ENCODE results near the gene CYLD.

Gene CYLD

DNA sequence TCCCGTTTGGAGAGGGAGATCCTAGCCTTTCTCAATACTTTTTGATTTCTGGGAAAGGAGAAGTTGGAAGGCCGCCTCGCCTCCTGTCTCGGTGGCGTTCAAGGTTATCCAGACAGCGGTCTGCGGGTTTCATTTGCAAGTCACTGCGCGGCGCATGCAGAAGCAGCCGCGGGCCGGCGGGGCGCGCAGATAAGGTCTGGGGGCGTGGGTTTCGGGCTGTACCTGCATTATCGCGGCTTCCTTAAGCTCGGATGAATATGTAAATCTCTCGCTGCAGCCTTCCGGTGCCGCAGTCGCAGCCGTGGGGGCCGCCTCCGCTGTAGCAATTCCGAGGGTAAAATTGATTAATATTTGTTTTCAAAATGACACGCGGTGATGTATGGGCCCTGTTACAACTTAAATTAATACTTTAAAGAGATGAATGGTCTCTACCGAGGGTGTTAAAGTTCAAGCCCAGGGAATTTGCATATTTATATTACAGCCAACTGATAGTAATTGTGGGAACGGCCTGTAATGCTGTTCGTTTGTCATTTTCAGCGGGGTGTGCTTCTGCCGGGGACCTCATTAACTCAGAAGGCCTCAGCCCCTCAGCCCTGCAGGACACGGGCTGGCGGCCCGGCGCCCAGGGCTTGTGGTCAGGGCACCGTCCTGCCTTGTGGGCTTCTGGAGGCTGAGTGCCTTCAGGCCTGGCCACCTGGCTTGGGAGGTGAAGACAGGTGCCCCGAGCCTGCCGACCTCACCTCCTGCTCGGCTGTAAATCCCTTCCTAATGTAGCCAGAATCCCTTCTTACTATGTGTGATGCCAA lies 99.4 kb downstream of the CYLD start:
- H3K4me3 ChIP-seq (ENCODE audit: low read depth, low read length), result no peak overlapping the region

DNA sequence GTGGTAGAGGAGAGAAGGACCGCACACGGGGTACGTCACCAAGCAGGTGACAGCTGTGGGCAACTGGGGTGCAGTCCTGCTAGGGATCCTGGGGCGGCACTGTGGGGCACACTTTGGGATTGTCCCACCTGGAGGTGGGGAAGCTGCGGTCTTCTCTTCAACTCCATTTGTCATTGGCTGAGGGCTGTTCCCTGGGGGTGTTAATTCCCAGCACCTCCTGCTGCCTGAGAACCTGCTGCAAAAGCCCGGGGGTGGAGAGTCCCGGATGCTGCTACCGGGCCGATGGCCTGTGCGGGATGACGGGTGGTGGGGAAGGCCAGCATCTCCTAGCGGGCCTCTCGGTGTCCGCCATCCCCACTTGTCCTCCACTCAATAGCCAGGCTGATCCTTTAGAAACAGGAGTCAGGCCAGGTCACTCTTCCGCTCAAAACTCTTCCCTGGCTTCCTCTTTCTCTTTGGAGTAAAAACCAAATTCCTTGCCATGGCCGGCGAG lies 100.2 kb downstream of the CYLD start:
- H3K4me3 ChIP-seq (ENCODE audit: low read depth, low read length), result no peak overlapping the region

DNA sequence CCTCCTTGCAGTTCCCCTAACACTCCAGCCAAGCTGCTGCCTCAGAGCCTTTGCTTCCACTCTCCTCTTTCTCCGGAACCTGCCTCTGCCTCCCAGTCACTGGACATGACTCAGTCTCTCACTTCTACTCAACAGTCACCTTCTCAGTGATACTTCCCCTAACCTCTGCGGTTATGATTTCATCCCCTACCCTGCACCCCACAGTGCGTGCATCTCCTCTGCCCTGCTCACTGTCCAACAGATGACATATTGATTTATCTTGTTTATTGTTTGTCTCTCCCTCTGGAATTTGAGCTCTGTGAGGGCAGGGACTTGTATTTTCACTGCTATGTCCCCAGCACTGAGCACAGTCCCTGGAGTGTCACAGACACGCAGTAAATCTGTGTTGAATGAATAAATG lies 100.7 kb downstream of the CYLD start:
- no peak overlapping the region for H3K4me3 ChIP-seq (ENCODE audit: low read depth, low read length)

DNA sequence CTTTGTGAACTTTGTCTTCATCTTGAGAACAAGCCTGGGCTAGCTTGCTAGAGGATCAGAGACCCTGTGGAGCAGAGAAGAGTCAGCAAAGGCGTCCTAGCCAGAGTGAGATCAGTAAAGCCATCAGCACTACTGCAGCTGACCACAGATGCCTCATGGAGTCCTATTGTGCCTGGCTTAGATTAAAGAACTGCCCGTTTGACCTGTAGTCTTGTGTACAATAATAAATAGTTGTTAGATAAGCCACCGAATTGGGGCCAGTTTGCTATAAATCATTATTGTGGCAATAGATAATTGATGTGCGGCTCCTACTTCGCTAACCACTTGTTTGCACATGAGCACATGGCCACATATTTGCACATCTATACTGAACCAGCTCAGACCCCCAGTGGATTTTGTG lies 103.0 kb downstream of the CYLD start:
- H3K4me3 ChIP-seq (ENCODE audit: low read depth, low read length), result no peak overlapping the region

DNA sequence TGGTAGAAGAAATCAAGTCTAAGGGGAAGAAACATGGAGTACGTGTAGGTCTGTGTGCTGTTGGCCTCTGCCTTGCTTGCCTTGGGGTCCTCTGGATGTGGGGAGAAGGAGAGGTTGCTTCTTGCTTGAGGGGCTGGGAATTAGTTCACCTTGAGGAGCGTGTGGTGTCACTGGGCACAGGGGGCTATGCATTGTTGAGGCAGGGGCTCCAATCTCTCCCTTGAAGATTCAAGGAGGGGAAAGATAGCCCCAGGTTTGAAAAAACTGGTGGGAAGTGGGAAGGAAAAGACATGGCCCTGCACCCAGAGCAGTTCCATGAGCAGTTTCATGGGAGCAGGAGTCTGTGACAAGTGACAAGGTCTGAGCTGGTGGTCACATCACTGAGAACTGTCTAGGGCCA lies 103.4 kb downstream of the CYLD start:
- no peak overlapping the region for H3K4me3 ChIP-seq (ENCODE audit: low read depth, low read length)

DNA sequence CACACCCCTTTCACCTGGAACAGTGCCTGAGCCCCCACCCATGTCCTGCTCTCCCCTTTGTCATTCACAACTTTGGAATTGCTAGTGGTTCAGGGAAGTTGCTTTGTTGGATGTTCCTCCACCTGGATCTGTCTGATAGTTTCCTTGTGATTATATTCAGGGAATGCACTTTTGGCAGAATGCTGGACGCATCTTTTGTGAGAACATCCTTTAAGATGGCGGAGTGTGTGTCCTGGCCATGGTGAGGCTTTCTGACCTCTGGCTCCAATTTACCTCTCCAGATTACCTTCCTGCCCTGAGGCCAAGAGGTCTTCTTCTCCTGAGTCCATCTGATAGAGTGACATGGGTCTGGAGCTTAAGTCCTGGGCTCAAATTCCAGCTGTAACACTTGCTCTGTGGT lies 104.6 kb downstream of the CYLD start:
- no peak overlapping the region for H3K4me3 ChIP-seq (ENCODE audit: low read depth, low read length)

DNA sequence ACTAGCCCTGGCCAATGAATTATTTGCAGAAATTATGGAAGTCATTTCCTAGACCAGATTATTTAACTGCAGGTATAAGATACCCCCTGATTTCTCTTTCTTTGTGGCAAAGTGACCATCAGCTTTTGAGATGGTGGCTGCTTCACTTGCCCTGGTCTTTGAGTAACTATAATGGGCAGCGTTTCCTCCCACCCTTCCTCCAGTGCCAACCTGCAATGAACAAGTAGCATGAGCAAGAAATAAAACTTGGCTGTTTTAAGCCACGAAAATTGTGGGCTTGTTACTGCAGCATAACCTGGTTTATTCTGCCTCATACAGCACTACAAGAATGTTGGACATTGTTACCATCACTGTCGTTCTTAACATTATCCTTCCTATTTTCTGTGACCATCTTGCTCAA lies 105.3 kb downstream of the CYLD start:
- no peak overlapping the region for H3K4me3 ChIP-seq (ENCODE audit: low read depth, low read length)

DNA sequence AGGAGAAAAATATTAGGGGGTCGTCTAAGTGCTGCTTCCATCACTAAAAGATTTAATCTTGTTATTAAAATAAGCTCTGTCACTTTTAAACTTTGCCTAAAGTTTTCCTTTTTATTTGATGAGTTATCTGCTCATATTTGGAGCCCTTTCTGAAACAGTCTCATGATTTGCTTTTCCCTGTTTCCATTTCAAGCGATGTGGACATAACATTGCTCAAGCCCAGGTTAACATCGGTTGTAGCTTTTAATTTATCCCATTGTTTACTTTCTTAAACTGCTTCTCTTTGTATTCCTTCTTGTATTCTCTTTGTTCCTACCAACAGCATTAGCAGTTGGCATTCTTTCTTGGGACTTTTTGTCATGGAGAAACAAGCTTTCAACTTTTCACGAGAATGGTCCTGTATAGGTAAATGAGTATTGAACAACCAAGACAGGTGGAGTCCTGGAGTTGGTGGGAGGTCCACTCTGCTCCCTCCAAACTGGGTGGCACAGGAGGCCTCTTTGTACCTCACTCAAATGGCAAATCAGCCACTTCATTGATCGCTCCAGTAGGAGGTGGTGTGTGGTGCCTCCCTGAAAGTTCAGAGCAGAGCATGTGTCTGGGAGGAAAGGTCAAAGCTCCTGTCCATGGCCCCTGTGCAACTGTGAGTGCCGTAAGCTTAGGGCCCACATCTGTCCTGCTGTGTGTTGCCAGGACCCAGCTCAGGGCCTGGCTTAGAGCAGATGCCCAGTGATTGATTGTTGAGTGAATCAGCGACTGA lies 107.0 kb downstream of the CYLD start:
- H3K4me3 ChIP-seq (ENCODE audit: low read depth, low read length), result no peak overlapping the region
